Measurements from ENCODE around the gene CLDN10.

CLDN10 gene

DNA sequence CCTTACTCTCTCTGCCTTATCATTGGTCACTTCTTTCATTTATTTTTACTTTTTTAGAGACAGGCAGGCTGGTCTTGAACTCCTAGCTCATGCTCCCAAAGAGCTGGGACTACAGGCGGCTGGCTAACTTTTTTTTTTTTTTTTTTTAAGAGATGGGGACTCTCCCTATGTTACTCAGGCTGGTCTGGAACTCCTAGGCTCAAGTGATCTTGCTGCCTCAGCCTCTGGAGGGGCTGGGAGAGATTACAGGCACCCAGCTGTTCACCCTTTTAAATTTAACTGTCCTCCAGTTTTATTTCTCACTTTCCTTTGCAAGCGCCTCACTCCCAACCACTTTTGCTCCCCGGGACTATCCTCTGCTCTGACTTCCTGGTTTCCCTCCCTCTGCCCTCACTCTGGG lies 5.6 kb upstream of the CLDN10 start:
- no peak overlapping the region for H2BK12ac ChIP-seq (ENCODE audit: low read length)
- no peaks in the 10 kb centered on the region for H3K79me1 ChIP-seq (ENCODE audit: low read depth, low read length)
- peaks cover 0 to 39% (median 0%) of the 10 kb centered on the region in 3 experiments for H3K27me3 ChIP-seq (ENCODE audit: control insufficient read depth in 3 of 3, insufficient read depth in 3 of 3, low read depth in 1 of 3, low read length in 3 of 3)
- no peak overlapping the region for H2BK15ac ChIP-seq (ENCODE audit: low read length)
- no peaks in the 10 kb centered on the region for H3K9me3 ChIP-seq (replicated peaks in 1 of 2; ENCODE audit: control insufficient read depth in 2 of 2, insufficient read depth in 1 of 2, low read depth in 1 of 2, low read length in 2 of 2)
- no peak overlapping the region for H2BK5ac ChIP-seq (ENCODE audit: low read length)
- no peak overlapping the region for H2AK5ac ChIP-seq (ENCODE audit: low read depth, low read length)
- H3K27ac ChIP-seq (replicated peaks; ENCODE audit: low read length), result no peak overlapping the region
- no peak overlapping the region for H3K18ac ChIP-seq (ENCODE audit: low read length)
- no peak overlapping the region for H3K9ac ChIP-seq (ENCODE audit: low read depth, low read length, poor library complexity)
- no peak overlapping the region for H3K4ac ChIP-seq (ENCODE audit: low read length)
- no peak overlapping the region for H4K8ac ChIP-seq (ENCODE audit: low read depth, low read length)
- no peak overlapping the region for H3K14ac ChIP-seq (ENCODE audit: low read length)
- H3K36me3 ChIP-seq (replicated peaks in 1 of 2; ENCODE audit: control insufficient read depth in 2 of 2, insufficient read depth in 2 of 2, low read length in 2 of 2), result no peaks in the 10 kb centered on the region
- DNase-seq (ENCODE audit: low spot score), result no peak
- no peak overlapping the region for H2BK120ac ChIP-seq (ENCODE audit: low read depth, low read length)
- WGBS, 2 donors (ENCODE audit: extremely low coverage in 2 of 2, insufficient read length in 2 of 2, insufficient replicate concordance in 1 of 2), result no CpG with 5 or more reads among the region's 3 CpGs
- H4K91ac ChIP-seq (ENCODE audit: low read depth, low read length, poor library complexity), result no peak overlapping the region
- H3K4me1 ChIP-seq (ENCODE audit: control insufficient read depth in 2 of 2, insufficient read depth in 1 of 2, low read depth in 1 of 2, low read length in 2 of 2), result peaks cover 0 to under 1% of the 10 kb centered on the region in 2 donors
- no peak overlapping the region for H3K4me2 ChIP-seq (ENCODE audit: insufficient read depth, low read length, poor library complexity, severe bottlenecking)
- no peak overlapping the region for H3K4me3 ChIP-seq (ENCODE audit: low read length in 2 of 2)
- no peak overlapping the region for H2AFZ ChIP-seq (ENCODE audit: low read length)
- H3K23ac ChIP-seq (ENCODE audit: low read depth, low read length, poor library complexity), result no peak overlapping the region

DNA sequence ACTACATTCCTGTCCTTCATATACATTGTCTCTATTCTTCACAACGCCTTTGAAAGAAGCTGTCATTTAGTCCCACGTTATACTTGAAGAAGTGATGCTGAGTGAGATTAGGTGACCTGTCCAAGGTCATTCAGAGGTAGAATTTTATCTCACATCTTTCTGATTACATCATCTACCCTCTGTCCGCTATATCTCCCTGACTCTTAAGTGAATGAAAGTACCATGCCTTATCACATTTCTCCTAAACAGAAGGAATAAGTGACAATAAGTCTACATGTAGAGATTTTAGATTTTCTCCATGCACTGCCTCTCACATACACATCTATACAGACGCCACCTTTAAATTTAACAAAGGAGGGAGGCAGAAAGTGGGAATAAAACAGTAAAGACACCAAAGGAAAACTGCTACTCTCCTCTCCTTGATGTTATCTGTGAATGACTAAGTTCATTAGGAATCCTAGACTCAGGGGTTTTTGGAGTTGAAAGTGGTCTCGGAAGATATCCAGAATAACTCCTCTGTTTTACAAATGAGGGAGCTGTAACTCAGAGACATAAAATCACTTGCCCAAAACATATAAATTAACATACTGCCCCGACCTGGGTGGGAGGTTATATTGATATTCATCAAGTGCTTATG lies 4.9 kb upstream of the CLDN10 start:
- no CpG with 5 or more reads among the region's 6 CpGs for WGBS, 2 donors (ENCODE audit: extremely low coverage in 2 of 2, insufficient read length in 2 of 2, insufficient replicate concordance in 1 of 2)
- H3K4me1 ChIP-seq (ENCODE audit: control insufficient read depth in 2 of 2, insufficient read depth in 1 of 2, low read depth in 1 of 2, low read length in 2 of 2), result peaks cover 0 to 2% of the 10 kb centered on the region in 2 donors
- no peak overlapping the region for H2BK12ac ChIP-seq (ENCODE audit: low read length)
- peaks cover 0 to 43% (median under 1%) of the 10 kb centered on the region in 3 experiments for H3K27me3 ChIP-seq (ENCODE audit: control insufficient read depth in 3 of 3, insufficient read depth in 3 of 3, low read depth in 1 of 3, low read length in 3 of 3)
- no peaks in the 10 kb centered on the region for H3K36me3 ChIP-seq (replicated peaks in 1 of 2; ENCODE audit: control insufficient read depth in 2 of 2, insufficient read depth in 2 of 2, low read length in 2 of 2)
- no peak overlapping the region for H3K23ac ChIP-seq (ENCODE audit: low read depth, low read length, poor library complexity)
- no peaks in the 10 kb centered on the region for H3K9me3 ChIP-seq (replicated peaks in 1 of 2; ENCODE audit: control insufficient read depth in 2 of 2, insufficient read depth in 1 of 2, low read depth in 1 of 2, low read length in 2 of 2)
- no peak overlapping the region for H3K27ac ChIP-seq (replicated peaks; ENCODE audit: low read length)
- no peak overlapping the region for H3K4ac ChIP-seq (ENCODE audit: low read length)
- H2AK5ac ChIP-seq (ENCODE audit: low read depth, low read length), result no peak overlapping the region
- no peak overlapping the region for H4K91ac ChIP-seq (ENCODE audit: low read depth, low read length, poor library complexity)
- H2BK120ac ChIP-seq (ENCODE audit: low read depth, low read length), result no peak overlapping the region
- no peak overlapping the region for H3K9ac ChIP-seq (ENCODE audit: low read depth, low read length, poor library complexity)
- no peak overlapping the region for H3K18ac ChIP-seq (ENCODE audit: low read length)
- no peak overlapping the region for H2BK5ac ChIP-seq (ENCODE audit: low read length)
- DNase-seq (ENCODE audit: low spot score), result no peak
- no peak overlapping the region for H3K14ac ChIP-seq (ENCODE audit: low read length)
- H3K4me2 ChIP-seq (ENCODE audit: insufficient read depth, low read length, poor library complexity, severe bottlenecking), result no peak overlapping the region
- H2AFZ ChIP-seq (ENCODE audit: low read length), result no peak overlapping the region
- H3K79me1 ChIP-seq (ENCODE audit: low read depth, low read length), result no peaks in the 10 kb centered on the region
- H2BK15ac ChIP-seq (ENCODE audit: low read length), result no peak overlapping the region
- no peak overlapping the region for H3K4me3 ChIP-seq (ENCODE audit: low read length in 2 of 2)
- no peak overlapping the region for H4K8ac ChIP-seq (ENCODE audit: low read depth, low read length)

DNA sequence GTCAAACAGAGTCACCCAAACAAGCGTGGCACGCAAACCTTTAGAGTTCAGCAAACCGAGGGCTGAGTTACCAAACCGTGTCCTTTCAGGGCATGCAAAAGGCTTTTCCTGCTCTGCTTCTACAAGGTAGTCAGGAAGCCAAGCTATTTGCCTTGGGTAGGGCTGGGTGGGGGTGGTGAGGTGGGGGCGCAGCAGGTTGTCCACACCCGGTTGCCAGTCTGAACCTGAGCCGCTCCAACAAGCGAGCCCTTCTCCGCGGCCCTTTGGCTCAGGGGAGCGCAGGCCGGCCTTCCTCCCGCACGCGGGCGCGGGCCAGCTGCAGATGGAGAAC lies 347 bp upstream of the CLDN10 start:
- H3K9me3 ChIP-seq (replicated peaks in 1 of 2; ENCODE audit: control insufficient read depth in 2 of 2, insufficient read depth in 1 of 2, low read depth in 1 of 2, low read length in 2 of 2), result no peaks in the 10 kb centered on the region
- H2AK5ac ChIP-seq (ENCODE audit: low read depth, low read length), result no peak overlapping the region
- H2AFZ ChIP-seq (ENCODE audit: low read length), result peak overlapping the region; percentile 78
- H3K18ac ChIP-seq (ENCODE audit: low read length), result peak overlapping the region; percentile 58
- H2BK120ac ChIP-seq (ENCODE audit: low read depth, low read length), result no peak overlapping the region
- no peak overlapping the region for H3K27ac ChIP-seq (replicated peaks; ENCODE audit: low read length)
- H4K91ac ChIP-seq (ENCODE audit: low read depth, low read length, poor library complexity), result no peak overlapping the region
- no peak overlapping the region for H2BK12ac ChIP-seq (ENCODE audit: low read length)
- peaks cover 2% of the 10 kb centered on the region for H3K79me1 ChIP-seq (ENCODE audit: low read depth, low read length)
- H3K14ac ChIP-seq (ENCODE audit: low read length), result no peak overlapping the region
- H3K4me3 ChIP-seq (ENCODE audit: low read length in 2 of 2), result no peak overlapping the region
- H2BK5ac ChIP-seq (ENCODE audit: low read length), result no peak overlapping the region
- no CpG with 5 or more reads among the region's 17 CpGs for WGBS, 2 donors (ENCODE audit: extremely low coverage in 2 of 2, insufficient read length in 2 of 2, insufficient replicate concordance in 1 of 2)
- H3K36me3 ChIP-seq (replicated peaks in 1 of 2; ENCODE audit: control insufficient read depth in 2 of 2, insufficient read depth in 2 of 2, low read length in 2 of 2), result no peaks in the 10 kb centered on the region
- no peak for DNase-seq (ENCODE audit: low spot score)
- no peak overlapping the region for H3K4ac ChIP-seq (ENCODE audit: low read length)
- peak overlapping the region; percentile 63 for H3K4me2 ChIP-seq (ENCODE audit: insufficient read depth, low read length, poor library complexity, severe bottlenecking)
- H2BK15ac ChIP-seq (ENCODE audit: low read length), result no peak overlapping the region
- H3K4me1 ChIP-seq (ENCODE audit: control insufficient read depth in 2 of 2, insufficient read depth in 1 of 2, low read depth in 1 of 2, low read length in 2 of 2), result peaks cover 0 to 2% of the 10 kb centered on the region in 2 donors
- no peak overlapping the region for H4K8ac ChIP-seq (ENCODE audit: low read depth, low read length)
- H3K9ac ChIP-seq (ENCODE audit: low read depth, low read length, poor library complexity), result no peak overlapping the region
- H3K23ac ChIP-seq (ENCODE audit: low read depth, low read length, poor library complexity), result no peak overlapping the region
- peaks cover 0 to 74% (median 7%) of the 10 kb centered on the region in 3 experiments for H3K27me3 ChIP-seq (ENCODE audit: control insufficient read depth in 3 of 3, insufficient read depth in 3 of 3, low read depth in 1 of 3, low read length in 3 of 3)

DNA sequence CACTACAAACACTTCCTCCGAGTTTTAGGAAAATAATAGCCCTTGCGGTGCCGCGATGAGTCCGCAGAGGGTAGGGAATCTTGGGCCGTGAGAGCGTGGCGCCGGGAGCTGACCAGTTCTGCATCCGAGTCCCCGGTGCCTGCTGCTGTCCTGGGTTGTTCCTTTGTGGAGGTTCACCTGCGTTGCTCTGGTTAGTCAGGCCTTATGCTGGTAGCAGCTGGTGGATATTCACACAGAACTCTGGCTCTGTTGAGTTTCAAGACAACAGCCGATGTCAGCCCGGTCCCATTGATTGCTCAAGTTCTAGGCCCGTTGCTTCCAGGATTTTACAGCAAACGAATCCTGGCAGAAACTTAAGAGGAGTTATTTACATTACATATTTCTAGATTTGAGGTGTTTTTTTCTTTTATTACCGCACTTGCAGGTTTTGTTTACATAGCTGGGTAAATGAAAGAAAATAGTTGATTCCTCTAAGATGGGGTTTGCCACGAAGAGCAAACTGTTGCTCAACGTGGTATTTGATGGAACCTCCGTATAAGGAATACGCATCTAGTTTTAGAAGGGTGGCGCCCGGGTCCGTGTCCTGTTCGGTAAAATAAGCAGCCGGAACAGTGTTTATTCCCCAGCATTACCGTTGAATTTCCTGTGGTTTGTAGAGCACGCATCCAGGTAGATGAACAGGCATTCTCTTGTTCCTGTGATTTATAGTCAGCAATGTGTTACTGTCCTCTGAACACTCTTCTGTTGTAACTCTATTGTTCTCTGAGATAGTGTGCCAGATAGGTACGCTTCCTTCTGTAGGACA lies 1.3 kb downstream of the CLDN10 start:
- Histone ChIP-seq H2AK5ac (ENCODE audit: low read depth, low read length) (no peak overlapping the region), H2BK120ac (ENCODE audit: low read depth, low read length) (no peak overlapping the region), H3K4ac (ENCODE audit: low read length) (no peak overlapping the region), H3K27ac (replicated peaks; ENCODE audit: low read length) (no peak overlapping the region), H3K14ac (ENCODE audit: low read length) (no peak overlapping the region), H3K27me3 (ENCODE audit: control insufficient read depth in 3 of 3, insufficient read depth in 3 of 3, low read depth in 1 of 3, low read length in 3 of 3) (peaks cover 0 to 80% (median 7%) of the 10 kb centered on the region in 3 experiments), H3K4me1 (ENCODE audit: control insufficient read depth in 2 of 2, insufficient read depth in 1 of 2, low read depth in 1 of 2, low read length in 2 of 2) (peaks cover 0 to 2% of the 10 kb centered on the region in 2 donors), H3K79me1 (ENCODE audit: low read depth, low read length) (peaks cover 2% of the 10 kb centered on the region), H3K4me3 (ENCODE audit: low read length in 2 of 2) (peak overlapping the region in 1 of 2 donors; percentile 93), H3K9ac (ENCODE audit: low read depth, low read length, poor library complexity) (no peak overlapping the region), H3K18ac (ENCODE audit: low read length) (peak overlapping the region; percentile 4), H2BK15ac (ENCODE audit: low read length) (no peak overlapping the region), H4K91ac (ENCODE audit: low read depth, low read length, poor library complexity) (no peak overlapping the region), H3K23ac (ENCODE audit: low read depth, low read length, poor library complexity) (no peak overlapping the region), H3K36me3 (replicated peaks in 1 of 2; ENCODE audit: control insufficient read depth in 2 of 2, insufficient read depth in 2 of 2, low read length in 2 of 2) (no peaks in the 10 kb centered on the region), H3K4me2 (ENCODE audit: insufficient read depth, low read length, poor library complexity, severe bottlenecking) (peak overlapping the region; percentile 63), H4K8ac (ENCODE audit: low read depth, low read length) (no peak overlapping the region), H3K9me3 (replicated peaks in 1 of 2; ENCODE audit: control insufficient read depth in 2 of 2, insufficient read depth in 1 of 2, low read depth in 1 of 2, low read length in 2 of 2) (no peaks in the 10 kb centered on the region), H2BK12ac (ENCODE audit: low read length) (no peak overlapping the region), H2BK5ac (ENCODE audit: low read length) (no peak overlapping the region), H2AFZ (ENCODE audit: low read length) (peak overlapping the region; percentile 78)
- DNase-seq (ENCODE audit: low spot score), result no peak
- no CpG with 5 or more reads among the region's 29 CpGs for WGBS, 2 donors (ENCODE audit: extremely low coverage in 2 of 2, insufficient read length in 2 of 2, insufficient replicate concordance in 1 of 2)

All from neuronal stem cell (in vitro differentiated cells).